Lower lobe of right lung (tissue), 1 donor: ENCODE measurements around the gene SRSF4. TPM values are rescaled to one million over a fixed set of nuclear protein-coding genes. Genes with fewer than 3 reads are reported as not detected.

Source experiments
- total RNA-seq: library from RNA; stranded (reverse); fragmentation: NEBNext Ultra II Directional; extraction: Animal tissue kit (Norgen Biotek cat#: 25700); gene quantifications from one replicate; pipeline ENCODE4 v1.2.1, GENCODE V29; 2021
- donor health status: DM: no; HTN: yes; CAD: no; lungs with severe emphysema.

Gene SRSF4
- total RNA-seq, 1 donor from 2014 or later = 73.9 TPM

Other genes with a start within 250 kb of the SRSF4 start
- 4.3 TPM for gene TMEM200B, start 58.0 kb downstream of the SRSF4 start, total RNA-seq
- gene MECR, start 49.0 kb upstream of the SRSF4 start, total RNA-seq = 16.9 TPM
- 35.1 TPM for gene PTPRU, start 54.6 kb upstream of the SRSF4 start, total RNA-seq